SK-N-SH treated with all-trans-retinoic acid at 6 μM for 48 hours (cell line): ENCODE results near the gene CHKA.

ENCODE experiments used
- ATAC-seq: fragments of 200-7000 bp; cut with Tn5 transposase; 3 replicates; pipeline ENCODE4 v1.9.1; 2020; ENCODE audit warnings: mild to moderate bottlenecking, moderate library complexity
- ARNTL ChIP-seq: fragments of 450-650 bp; formaldehyde crosslinking; IDR thresholded peaks from 2 replicates; pipeline ENCODE4 v1.5.0; 2020; ENCODE audit warnings: low read depth, mild to moderate bottlenecking, moderate library complexity, borderline replicate concordance
- BACH2 ChIP-seq: fragments of 250-450 bp; sonication (Bioruptor Pico); IDR thresholded peaks from 2 replicates; pipeline ENCODE4 v1.9.0; 2021; ENCODE audit warnings: mild to moderate bottlenecking, borderline replicate concordance
- CREB5 ChIP-seq: fragments of 250-450 bp; sonication (Bioruptor Pico); IDR thresholded peaks from 2 replicates; pipeline ENCODE4 v1.5.1; 2020; ENCODE audit warnings: low read depth, mild to moderate bottlenecking, moderate library complexity
- CSDC2 ChIP-seq: fragments of 250-450 bp; sonication (Bioruptor Pico); IDR thresholded peaks from 2 replicates; pipeline ENCODE4 v1.5.0; 2020; ENCODE audit warnings: mild to moderate bottlenecking, moderate library complexity
- CSRNP3 ChIP-seq: fragments of 250-450 bp; sonication (Bioruptor Pico); IDR thresholded peaks from 2 replicates; pipeline ENCODE4 v1.5.1; 2021; ENCODE audit warnings: mild to moderate bottlenecking, moderate library complexity
- ESRRG ChIP-seq: fragments of 250-450 bp; sonication (Bioruptor Pico); IDR thresholded peaks from 2 replicates; pipeline ENCODE4 v1.6.1; 2021; ENCODE audit warnings: mild to moderate bottlenecking
- GLIS3 ChIP-seq: fragments of 250-450 bp; sonication (Bioruptor Pico); IDR thresholded peaks from 2 replicates; pipeline ENCODE4 v1.5.0; 2020; ENCODE audit warnings: mild to moderate bottlenecking, moderate library complexity
- ISL1 ChIP-seq: fragments of 250-450 bp; sonication (Bioruptor Pico); IDR thresholded peaks from 2 replicates; pipeline ENCODE4 v2.1.2; 2022; ENCODE audit warnings: mild to moderate bottlenecking, moderate library complexity
- OSR1 ChIP-seq: fragments of 250-450 bp; sonication (Bioruptor Pico); IDR thresholded peaks from 2 replicates; pipeline ENCODE4 v1.8.0; 2022; ENCODE audit warnings: moderate library complexity, mild to moderate bottlenecking, inconsistent platforms
- PATZ1 ChIP-seq: fragments of 250-450 bp; sonication (Bioruptor Pico); IDR thresholded peaks from 2 replicates; pipeline ENCODE4 v1.8.0; 2020; ENCODE audit warnings: mild to moderate bottlenecking, moderate library complexity, borderline replicate concordance
- POU6F1 ChIP-seq: fragments of 250-450 bp; sonication (Bioruptor Pico); IDR thresholded peaks from 2 replicates; pipeline ENCODE4 v1.8.0; 2021; ENCODE audit warnings: low read depth, mild to moderate bottlenecking, moderate library complexity, borderline replicate concordance
- PPARA ChIP-seq: fragments of 250-450 bp; sonication (Bioruptor Pico); IDR thresholded peaks from 2 replicates; pipeline ENCODE4 v1.5.0; 2020; ENCODE audit warnings: mild to moderate bottlenecking, borderline replicate concordance
- RARB ChIP-seq: fragments of 250-450 bp; sonication (Bioruptor Pico); IDR thresholded peaks from 2 replicates; pipeline ENCODE4 v1.8.0; 2021; ENCODE audit warnings: mild to moderate bottlenecking, moderate library complexity
- TCF4 ChIP-seq: fragments of 250-450 bp; sonication (Bioruptor Pico); IDR thresholded peaks from 2 replicates; pipeline ENCODE4 v1.8.0; 2021; ENCODE audit warnings: mild to moderate bottlenecking, moderate library complexity, borderline replicate concordance
- TOX ChIP-seq: fragments of 250-450 bp; sonication (Bioruptor Pico); IDR thresholded peaks from 2 replicates; pipeline ENCODE4 v1.8.0; 2021; ENCODE audit warnings: mild to moderate bottlenecking, moderate library complexity, borderline replicate concordance
- TSHZ2 ChIP-seq: fragments of 250-450 bp; sonication (Bioruptor Pico); IDR thresholded peaks from 2 replicates; pipeline ENCODE4 v1.5.0; 2020; ENCODE audit warnings: mild to moderate bottlenecking, moderate library complexity
- ZC3H10 ChIP-seq: fragments of 250-450 bp; sonication (Bioruptor Pico); IDR thresholded peaks from 2 replicates; pipeline ENCODE4 v1.5.1; 2021; ENCODE audit warnings: mild to moderate bottlenecking, moderate library complexity
- ZFP3 ChIP-seq: fragments of 250-450 bp; sonication (Bioruptor Pico); IDR thresholded peaks from 2 replicates; pipeline ENCODE4 v1.5.0; 2020; ENCODE audit warnings: mild to moderate bottlenecking, moderate library complexity
- ZFP30 ChIP-seq: fragments of 450-650 bp; formaldehyde crosslinking; IDR thresholded peaks from 2 replicates; pipeline ENCODE4 v1.5.0; 2022; ENCODE audit warnings: mild to moderate bottlenecking, moderate library complexity
- ZNF565 ChIP-seq: fragments of 450-650 bp; formaldehyde crosslinking; conservative IDR thresholded peaks from 2 replicates; pipeline ENCODE4 v1.5.0; 2020; ENCODE audit warnings: low read depth, mild to moderate bottlenecking, moderate library complexity
- ZNF70 ChIP-seq: fragments of 450-650 bp; formaldehyde crosslinking; IDR thresholded peaks from 2 replicates; pipeline ENCODE4 v1.5.0; 2020; ENCODE audit warnings: mild to moderate bottlenecking, moderate library complexity
- ZNF8 ChIP-seq: fragments of 450-650 bp; formaldehyde crosslinking; IDR thresholded peaks from 2 replicates; pipeline ENCODE4 v1.5.0; 2020; ENCODE audit warnings: mild to moderate bottlenecking, moderate library complexity

Gene CHKA

GRCh38 chr11:68163691-68164090, 42.5 kb upstream of the CHKA start:
- TF ChIP-seq ZFP3 (CRISPR knock-in tag) (no peak), TOX (CRISPR knock-in tag) (no peak), ARNTL (CRISPR knock-in tag) (no peak), ZFP30 (no peak), ZNF565 (CRISPR knock-in tag) (no peak), BACH2 (CRISPR knock-in tag) (no peak), TSHZ2 (no peak), ZC3H10 (CRISPR knock-in tag) (no peak), ZNF70 (CRISPR knock-in tag) (no peak), POU6F1 (no peak), CREB5 (CRISPR knock-in tag) (no peak), ESRRG (CRISPR knock-in tag) (no peak), GLIS3 (CRISPR knock-in tag) (no peak), ISL1 (no peak), ZNF8 (no peak), CSRNP3 (CRISPR knock-in tag) (no peak), CSDC2 (CRISPR knock-in tag) (no peak), PPARA (CRISPR knock-in tag) (no peak)
- ATAC-seq, result no peak

DNA sequence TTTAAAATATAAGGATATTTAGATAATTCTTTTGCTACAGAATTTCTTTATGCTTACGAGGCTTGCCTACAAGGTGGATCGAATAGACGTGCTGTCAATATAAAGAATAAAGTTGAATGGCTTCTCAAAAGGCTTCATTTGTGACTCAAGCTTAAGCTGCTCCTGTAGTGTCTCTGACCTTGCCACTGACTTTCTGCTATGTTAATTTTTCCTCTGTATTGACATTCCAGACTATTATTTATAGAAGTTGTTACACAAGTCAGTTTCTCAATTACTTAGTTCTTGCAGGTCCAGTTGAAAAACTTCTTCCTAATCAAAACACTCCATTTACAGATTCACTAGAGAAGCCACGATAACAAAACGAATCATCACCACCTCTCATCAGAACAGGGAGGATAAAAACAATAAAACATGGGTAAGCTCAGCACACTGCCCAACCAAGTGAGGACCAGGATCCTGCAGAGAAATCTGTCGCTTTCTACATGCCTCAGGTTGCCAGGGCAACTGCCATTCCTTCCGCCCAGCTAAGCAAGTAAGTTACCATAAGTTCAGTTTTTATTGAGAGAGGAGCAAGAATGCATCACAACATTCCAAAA, 39.0 kb upstream of the CHKA start:
- TF ChIP-seq ZNF565 (CRISPR knock-in tag) (no peak), ZC3H10 (CRISPR knock-in tag) (no peak), ARNTL (CRISPR knock-in tag) (no peak), ESRRG (CRISPR knock-in tag) (no peak), OSR1 (CRISPR knock-in tag) (no peak), TSHZ2 (no peak), ISL1 (no peak), BACH2 (CRISPR knock-in tag) (no peak), PATZ1 (CRISPR knock-in tag) (no peak), CSDC2 (CRISPR knock-in tag) (no peak), ZNF70 (CRISPR knock-in tag) (no peak), TCF4 (CRISPR knock-in tag) (no peak), POU6F1 (no peak), PPARA (CRISPR knock-in tag) (no peak), ZNF8 (no peak), RARB (CRISPR knock-in tag) (no peak)
- TF ChIP-seq, all 23 proteins: peak for 0
- no peak for ATAC-seq
